Muscle of leg (tissue), 11 donors: Measurements from ENCODE around the gene TXLNG. TPM values are rescaled to one million over a fixed set of nuclear protein-coding genes. Genes with fewer than 3 reads are reported as not detected.
A peak's percentile ranks its signal among the peaks of the same experiment; 100 is the strongest.

ENCODE experiments used
- DNase-seq: peaks from one replicate; pipeline ENCODE4 v3.0.0; 2013
- H3K27ac ChIP-seq: one replicate; pipeline ENCODE4 v1.5.1; 2013; ENCODE audit warnings: mild to moderate bottlenecking, low read length, control low read depth
- H3K27me3 ChIP-seq: one replicate; pipeline ENCODE4 v1.6.1; 2013; ENCODE audit warnings: low read length; ENCODE audit not compliant: control insufficient read depth, insufficient read depth
- H3K36me3 ChIP-seq: one replicate; pipeline ENCODE4 v1.6.1; 2013; ENCODE audit warnings: low read length; ENCODE audit not compliant: control insufficient read depth, insufficient read depth
- H3K4me1 ChIP-seq: one replicate; pipeline ENCODE4 v1.6.1; 2013; ENCODE audit warnings: low read length; ENCODE audit not compliant: control insufficient read depth, insufficient read depth
- H3K4me3 ChIP-seq: one replicate; pipeline ENCODE4 v1.5.1; 2013; ENCODE audit warnings: low read length, control low read depth
- H3K9me3 ChIP-seq: replicated peaks from 2 replicates; pipeline ENCODE4 v1.6.1; 2013; ENCODE audit warnings: low read depth, low read length; ENCODE audit not compliant: control insufficient read depth
- WGBS: methylation state at CpG from one replicate; pipeline ENCODE4 v1.1.5; 2013; ENCODE audit warnings: missing lambda C conversion rate; ENCODE audit not compliant: insufficient coverage; 5-methylcytosine and 5-hydroxymethylcytosine counted together
- polyA plus RNA-seq, 8 donors: library from polyadenylated mRNA; unstranded; fragments of 120-200 nt; gene quantifications; one replicate each; pipeline versions ENCODE4 v1.2.1 to v1.2.3, GENCODE V29; 2013; ENCODE audit warnings: inconsistent platforms in 1 of 8, low replicate concordance in 1 of 8; ENCODE audit not compliant: insufficient read length in 8 of 8, insufficient read depth in 1 of 8
- total RNA-seq: library from RNA; stranded (reverse); fragments of 120-200 nt; gene quantifications from one replicate; pipeline ENCODE4 v1.2.4, GENCODE V29; 2013

The TXLNG gene
- total and polyA plus RNA-seq, 9 donors: 6.7 to 10.0 (median 7.6) TPM

DNA sequence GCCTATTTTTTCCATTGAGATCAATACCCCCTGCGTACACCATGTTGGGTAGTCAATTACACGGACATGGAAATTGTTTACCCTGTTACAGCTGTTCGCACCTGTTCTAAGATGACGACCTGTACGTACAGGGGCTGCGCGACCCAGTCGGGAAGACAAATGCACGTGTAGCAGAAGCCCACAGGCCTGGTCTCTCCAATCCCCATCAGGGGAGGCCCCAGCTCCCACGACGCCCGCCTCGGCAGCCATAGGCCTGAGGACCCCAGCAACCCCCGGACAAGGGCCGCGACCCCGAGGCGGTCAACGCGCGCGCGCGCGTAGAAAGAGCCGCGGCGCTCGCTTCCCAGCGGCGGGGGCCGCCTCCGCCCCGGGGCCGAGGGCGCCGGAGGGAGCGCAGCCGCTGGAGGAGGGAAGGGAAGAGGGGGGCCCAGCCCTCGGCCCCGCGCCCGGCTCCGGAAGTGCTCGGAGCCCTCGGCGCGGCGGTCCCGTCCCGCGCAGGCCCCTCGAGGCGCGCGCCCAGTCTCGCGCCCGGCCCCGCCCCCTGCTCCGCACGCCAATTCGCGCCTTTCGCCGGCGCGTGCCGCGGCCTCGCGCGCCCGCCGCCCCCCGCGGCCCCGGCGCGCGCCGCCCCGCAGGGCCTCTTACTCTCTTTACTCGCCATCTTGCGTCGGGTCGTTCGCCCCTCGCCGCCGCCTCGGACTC is 83.3 kb downstream of the TXLNG start:
- H3K36me3 ChIP-seq: peaks cover 4% of the 10 kb centered on the region
- DNase-seq: no peak
- H3K4me1 ChIP-seq: peaks cover 17% of the 10 kb centered on the region
- peak overlapping the region; percentile 78 for H3K4me3 ChIP-seq
- H3K27me3 ChIP-seq: peaks cover 50% of the 10 kb centered on the region
- 3% methylated on average over 62 of the region's 92 CpGs for WGBS
- H3K27ac ChIP-seq: peak overlapping the region; percentile 99
- no peaks in the 10 kb centered on the region for H3K9me3 ChIP-seq

- H3K27ac ChIP-seq: peak within 1 kb of the TSS; percentile 99
- WGBS: under 1% methylated on average over 40 of the region's 84 CpGs
- H3K9me3 ChIP-seq: no peaks in the 10 kb centered on the region
- H3K4me3 ChIP-seq: peak within 1 kb of the TSS; percentile 78
- H3K27me3 ChIP-seq: peaks cover 50% of the 10 kb centered on the region
- H3K36me3 ChIP-seq: peaks cover 4% of the 10 kb centered on the region
- peaks cover 17% of the 10 kb centered on the region for H3K4me1 ChIP-seq
- DNase-seq: peak; percentile 98
These were observed 84.0 kb downstream of the TXLNG start, which contains the start of gene RBBP7 for GRCh38 chrX:16870095-16870861. Gene RBBP7 (minus strand): TSS chrX:16870362. CDS start chrX:16870053, 309 bp downstream.

DNA sequence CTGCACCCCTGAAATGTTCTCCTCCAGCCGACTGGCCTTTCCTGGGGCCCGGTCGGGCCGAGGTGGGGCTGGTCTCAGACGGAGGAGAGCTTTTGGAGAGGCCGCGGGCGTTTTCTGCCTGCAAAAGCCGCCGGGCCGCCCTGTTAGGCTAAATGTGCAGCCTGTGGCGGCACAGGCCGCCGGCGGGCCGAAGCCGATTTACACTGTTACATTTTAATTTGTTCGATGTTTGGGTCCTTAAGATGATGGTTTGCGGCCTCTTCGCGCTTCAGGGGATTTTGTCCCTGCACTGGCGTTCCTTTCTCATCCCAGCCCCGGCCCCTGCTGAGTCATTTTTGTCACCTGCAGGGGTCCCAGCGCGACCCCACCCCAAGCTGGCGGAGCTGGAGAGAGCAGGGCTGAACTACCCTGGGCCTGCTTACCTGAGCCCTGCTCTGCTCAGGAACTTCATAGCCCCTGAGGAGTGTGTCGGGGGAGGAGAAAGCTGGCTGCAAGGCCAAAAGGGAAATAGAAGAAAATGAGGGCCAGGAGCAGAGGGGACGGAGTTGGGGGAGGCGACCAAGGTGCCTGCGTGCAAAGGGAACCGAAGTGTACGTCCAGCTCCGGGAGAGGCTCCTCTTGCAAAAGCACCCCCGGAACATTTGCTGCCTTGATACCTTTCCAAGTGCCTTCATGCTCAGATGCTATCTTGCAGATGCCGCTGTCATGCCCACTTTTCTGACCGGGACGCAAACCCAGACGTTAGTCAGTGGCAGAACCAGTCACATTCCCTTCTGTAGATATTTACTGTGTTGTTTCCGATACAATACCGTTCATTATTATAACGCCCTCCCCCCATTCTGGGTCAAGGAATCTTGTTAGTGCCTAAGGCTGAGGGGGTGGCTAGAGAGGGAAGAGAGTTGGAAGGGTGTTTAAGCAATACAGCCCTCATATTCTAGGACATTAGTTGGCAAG is 84.9 kb downstream of the TXLNG start:
- WGBS: 19% methylated on average over 29 of the region's 41 CpGs
- peak; percentile 57 for DNase-seq
- peaks cover 17% of the 10 kb centered on the region for H3K4me1 ChIP-seq

GRCh38 chrX:16873106-16873505 is 86.8 kb downstream of the TXLNG start:
- H3K9me3 ChIP-seq: no peaks in the 10 kb centered on the region
- 61% methylated on average over 3 of the region's 8 CpGs for WGBS
- no peak overlapping the region for H3K27ac ChIP-seq
- H3K27me3 ChIP-seq: peaks cover 44% of the 10 kb centered on the region
- DNase-seq: no peak
- no peak overlapping the region for H3K4me3 ChIP-seq
- peaks cover 2% of the 10 kb centered on the region for H3K36me3 ChIP-seq
- H3K4me1 ChIP-seq: peaks cover 17% of the 10 kb centered on the region

More for the DNA sequence above, 84.9 kb downstream of the TXLNG start:
- H3K9me3 ChIP-seq: no peaks in the 10 kb centered on the region
- peaks cover 50% of the 10 kb centered on the region for H3K27me3 ChIP-seq
- peaks cover 4% of the 10 kb centered on the region for H3K36me3 ChIP-seq
- peak overlapping the region; percentile 48 for H3K4me3 ChIP-seq
- peak overlapping the region; percentile 81 for H3K27ac ChIP-seq

DNA sequence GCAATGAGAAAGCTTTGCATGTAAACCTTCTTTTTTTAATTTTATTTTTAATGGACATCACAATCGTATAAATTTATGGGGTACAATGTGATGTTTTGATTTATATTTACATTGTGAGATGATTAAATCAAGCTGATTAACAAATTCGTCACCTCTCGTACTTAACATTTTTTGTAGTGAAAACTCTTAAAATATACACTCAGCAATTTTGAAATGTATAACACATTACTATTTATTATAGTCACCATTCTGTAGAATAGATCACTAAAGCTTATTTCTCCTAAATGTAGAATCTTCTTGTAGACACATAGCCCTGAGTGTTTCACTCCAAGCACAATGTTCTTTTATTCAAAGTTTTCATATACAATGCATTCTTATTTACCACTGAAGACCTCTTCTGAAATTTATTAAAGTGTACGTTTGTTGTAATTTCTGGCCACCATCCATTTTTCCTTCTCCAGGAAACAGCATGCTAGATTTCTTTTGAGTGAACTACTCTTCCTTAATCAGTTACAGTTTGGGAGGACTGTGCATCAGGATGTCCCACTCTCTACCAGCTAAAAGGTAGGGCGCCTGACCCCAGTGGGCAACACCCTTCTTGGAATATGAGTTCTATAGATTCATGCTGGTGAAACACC is 88.3 kb downstream of the TXLNG start:
- peaks cover 12% of the 10 kb centered on the region for H3K4me1 ChIP-seq
- DNase-seq: no peak
- WGBS: no CpG with 5 or more reads among the region's 5 CpGs

DNA sequence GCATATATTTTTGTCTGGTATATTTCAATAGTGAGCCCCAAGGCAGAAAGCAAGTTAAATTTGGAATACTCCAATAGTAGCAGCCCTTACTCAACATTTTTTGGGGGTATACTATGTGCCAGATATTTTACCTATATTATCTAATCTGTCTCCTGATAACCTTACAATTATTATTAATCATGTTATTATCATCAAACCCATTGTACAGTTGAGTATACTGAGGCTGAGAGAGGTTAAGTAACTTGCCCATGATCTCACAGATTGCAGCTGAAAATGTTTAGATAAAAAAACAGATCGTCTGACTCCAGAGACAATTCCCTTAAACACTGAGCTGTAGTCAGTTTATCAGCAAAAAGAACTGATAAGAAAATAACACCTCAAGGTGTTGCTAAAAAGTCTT is 90.4 kb downstream of the TXLNG start:
- Histone ChIP-seq H3K4me3 (no peak overlapping the region), H3K27me3 (peaks cover 34% of the 10 kb centered on the region), H3K27ac (no peak overlapping the region), H3K9me3 (no peaks in the 10 kb centered on the region), H3K36me3 (no peaks in the 10 kb centered on the region), H3K4me1 (peaks cover under 1% of the 10 kb centered on the region)
- DNase-seq: no peak
- WGBS: no CpG with 5 or more reads among the region's 1 CpG

More for the DNA sequence above, 88.3 kb downstream of the TXLNG start:
- no peak overlapping the region for H3K4me3 ChIP-seq
- H3K27me3 ChIP-seq: peaks cover 44% of the 10 kb centered on the region
- H3K36me3 ChIP-seq: no peaks in the 10 kb centered on the region
- no peak overlapping the region for H3K27ac ChIP-seq
- no peaks in the 10 kb centered on the region for H3K9me3 ChIP-seq

- H3K27me3 ChIP-seq: peaks cover 41% of the 10 kb centered on the region
- peak; percentile 53 for DNase-seq
- 14% methylated on average over 3 of the region's 7 CpGs for WGBS
- H3K4me3 ChIP-seq: peak overlapping the region; percentile 51
- H3K27ac ChIP-seq: peak overlapping the region; percentile 87
- no peaks in the 10 kb centered on the region for H3K9me3 ChIP-seq
- no peaks in the 10 kb centered on the region for H3K36me3 ChIP-seq
- peaks cover 3% of the 10 kb centered on the region for H3K4me1 ChIP-seq
These were observed 95.9 kb downstream of the TXLNG start for GRCh38 chrX:16882169-16882568.

- Histone ChIP-seq H3K9me3 (no peaks in the 10 kb centered on the region), H3K4me1 (peaks cover 3% of the 10 kb centered on the region), H3K27me3 (peaks cover 47% of the 10 kb centered on the region), H3K27ac (peak overlapping the region; percentile 87), H3K4me3 (peak overlapping the region; percentile 51), H3K36me3 (no peaks in the 10 kb centered on the region)
- 19% methylated on average over 14 of the region's 27 CpGs for whole genome bisulfite sequencing
- DNase-seq: peak; percentile 86
These were observed 96.6 kb downstream of the TXLNG start for GRCh38 chrX:16882702-16883486.

DNA sequence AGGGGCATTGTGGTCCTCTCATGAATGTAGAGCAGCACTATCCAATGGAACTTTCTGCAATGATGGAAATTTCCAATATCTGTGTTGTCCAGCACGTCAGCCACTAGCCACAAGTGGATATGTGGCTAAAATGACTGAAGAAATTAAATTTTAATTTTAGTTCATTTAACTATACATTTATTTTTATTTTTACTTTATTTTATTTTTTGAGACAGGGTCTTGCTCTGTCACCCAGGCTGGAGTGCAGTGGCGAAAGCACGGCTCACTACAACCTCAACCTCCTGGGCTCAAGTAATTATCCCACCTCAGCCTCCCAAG is 97.2 kb downstream of the TXLNG start:
- H3K27ac ChIP-seq: no peak overlapping the region

More for the DNA sequence above, 97.2 kb downstream of the TXLNG start:
- DNase-seq: no peak
- Histone ChIP-seq H3K4me3 (no peak overlapping the region), H3K9me3 (no peaks in the 10 kb centered on the region), H3K4me1 (peaks cover 3% of the 10 kb centered on the region), H3K36me3 (no peaks in the 10 kb centered on the region), H3K27me3 (peaks cover 50% of the 10 kb centered on the region)
- WGBS: no CpG with 5 or more reads among the region's 3 CpGs
